Testis (tissue), 2 donors: ENCODE results near the gene FOXI3.

Experiments used
- CTCF ChIP-seq, 3 experiments: fragments of 450-650 bp in 2 of 3; fragments of 200-600 bp in 1 of 3; sonication (generic) in 1 of 3; IDR thresholded peaks; one replicate each; pipeline ENCODE4 v1.5.1; 2016 to 2019; ENCODE audit warnings: antibody characterized with exemption in 3 of 3, mild to moderate bottlenecking in 2 of 3, moderate library complexity in 1 of 3
- POLR2A ChIP-seq: fragments of 450-650 bp; IDR thresholded peaks from one replicate; pipeline ENCODE4 v1.6.1; 2017; ENCODE audit warnings: antibody characterized with exemption, mild to moderate bottlenecking, moderate library complexity

DNA sequence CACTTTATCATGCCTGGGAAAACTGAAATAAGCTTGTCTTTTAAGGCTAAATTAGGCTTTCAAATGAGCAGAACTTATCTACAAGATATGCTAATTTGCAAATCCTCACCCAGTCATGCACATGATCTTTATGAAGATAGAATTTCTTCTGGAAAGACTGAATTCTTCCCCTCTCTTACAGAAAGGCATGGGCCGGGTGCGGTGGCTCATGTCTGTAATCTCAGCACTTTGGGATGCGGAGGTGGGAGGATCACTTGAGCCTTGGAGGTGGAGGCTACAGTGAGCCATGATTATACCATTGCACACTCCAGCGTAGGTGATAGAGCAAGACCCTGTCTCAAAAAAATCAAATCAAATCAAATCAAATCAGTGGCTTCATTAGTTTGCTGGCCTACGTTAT lies 11.7 kb upstream of the FOXI3 start:
- TF ChIP-seq POLR2A (no peak), CTCF (IDR thresholded peaks at IDR 0.05) (no peak)
